A673 (cell line): ENCODE measurements around the gene RPS6KA2.

Source experiments
- CTCF ChIP-seq: fragments of 300-800, 200-600 bp; sonication (generic); conservative IDR thresholded peaks from 2 replicates; pipeline ENCODE4 v1.5.1; 2017; ENCODE audit warnings: low read depth, mild to moderate bottlenecking, antibody characterized with exemption, low read length, moderate library complexity, mixed read lengths
- EZH2 ChIP-seq: fragments of 200-600 bp; sonication (generic); IDR thresholded peaks from 2 replicates; pipeline ENCODE4 v1.6.1; 2017; ENCODE audit warnings: borderline replicate concordance, low read depth, mild to moderate bottlenecking, mixed read lengths, antibody characterized with exemption, low read length; ENCODE audit not compliant: poor library complexity, severe bottlenecking

- TF ChIP-seq EZH2 (no peak), CTCF (no peak)
These were observed 31.2 kb upstream of the RPS6KA2 start for GRCh38 chr6:166658115-166658791.
